GM12891 (cell line): ENCODE measurements around the gene RASSF1.

Experiments
- POLR2AphosphoS5 ChIP-seq: IDR thresholded peaks from 2 replicates; pipeline ENCODE4 v1.6.1; 2011; ENCODE audit warnings: low read depth, low read length, control low read depth
- TAF1 ChIP-seq: IDR thresholded peaks from 2 replicates; pipeline ENCODE4 v1.6.1; 2011; ENCODE audit warnings: low read depth, low read length, control low read depth

DNA sequence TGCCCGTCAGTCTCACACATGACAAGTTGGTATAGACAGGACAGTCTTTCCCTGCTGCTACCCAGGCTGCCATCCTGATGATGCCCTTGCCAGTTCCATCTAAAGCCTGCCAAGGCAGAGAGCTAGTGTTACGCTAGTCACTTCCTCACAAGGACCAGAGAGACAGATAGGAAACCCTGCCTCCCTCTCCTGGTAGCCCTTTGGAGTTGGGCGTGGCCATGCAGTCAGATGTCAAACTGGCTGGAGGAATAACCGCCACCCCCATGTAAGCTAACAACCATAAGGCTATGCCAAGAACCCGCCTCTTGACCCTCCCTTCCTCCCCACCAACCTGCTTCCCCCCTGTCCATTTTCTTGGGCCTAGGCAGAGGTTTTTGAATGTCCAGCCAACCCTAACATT is 15.9 kb upstream of the RASSF1 start:
- TF ChIP-seq TAF1: no peak
- TF ChIP-seq POLR2AphosphoS5: no peak
